Activated CD8-positive, alpha-beta T cell treated with anti-CD3 and anti-CD28 coated beads for 36 hours (primary cell): ENCODE measurements around the gene NRXN3. TPM values are rescaled to one million over a fixed set of nuclear protein-coding genes. Genes with fewer than 3 reads are reported as not detected.

Experiments used
- ATAC-seq: fragments of 200-7000 bp; cut with Tn5 transposase; one replicate; pipeline ENCODE4 v1.10.0; 2021; ENCODE audit warnings: mild to moderate bottlenecking, moderate library complexity
- CTCF ChIA-PET: fragments of 350-600 bp; sonication (Branson Sonifier 250); formaldehyde crosslinking; loops from one replicate; lab custom pipeline; 2021; ENCODE audit warnings: antibody characterized with exemption; lab: Charles Lee
- POLR2A ChIA-PET: fragments of 350-600 bp; sonication (Branson Sonifier 250); formaldehyde crosslinking; loops from one replicate; lab custom pipeline; 2021; ENCODE audit warnings: antibody characterized with exemption; lab: Charles Lee
- DNase-seq: peaks from one replicate; pipeline ENCODE4 v3.0.0-alpha.2; 2020
- H3K27ac Mint-ChIP-seq: one replicate; pipeline ENCODE4 v1.8.0; 2021; ENCODE audit warnings: mild to moderate bottlenecking, mixed read lengths
- H3K27me3 Mint-ChIP-seq: one replicate; pipeline ENCODE4 v1.8.0; 2021; ENCODE audit warnings: mixed read lengths
- H3K36me3 Mint-ChIP-seq: one replicate; pipeline ENCODE4 v1.8.0; 2021; ENCODE audit warnings: low read depth, mixed read lengths
- H3K4me1 Mint-ChIP-seq: one replicate; pipeline ENCODE4 v1.8.0; 2021; ENCODE audit warnings: low read depth, mixed read lengths
- H3K4me3 Mint-ChIP-seq: one replicate; pipeline ENCODE4 v1.8.0; 2021; ENCODE audit warnings: mild to moderate bottlenecking, moderate library complexity, mixed read lengths
- H3K9me3 Mint-ChIP-seq: one replicate; pipeline ENCODE4 v1.8.0; 2021; ENCODE audit warnings: mixed read lengths
- intact Hi-C: fragments of 100-400 bp; cut with micrococcal nuclease; formaldehyde crosslinking; loops from one replicate; pipeline ENCODE4 v1.10.0; 2022
- total RNA-seq, 2 experiments: library from RNA; stranded (reverse); gene quantifications; one replicate each; pipeline ENCODE4 v1.2.3, GENCODE V29; 2021
- TF ChIP-seq, protein P1 (sequence below): fragments of 200-600 bp; IDR thresholded peaks from one replicate; pipeline ENCODE4 v1.8.0; 2022; ENCODE audit warnings: antibody characterized with exemption, mild to moderate bottlenecking

NRXN3 gene
- total RNA-seq, 2 experiments from 2014 or later, result not detected

DNA sequence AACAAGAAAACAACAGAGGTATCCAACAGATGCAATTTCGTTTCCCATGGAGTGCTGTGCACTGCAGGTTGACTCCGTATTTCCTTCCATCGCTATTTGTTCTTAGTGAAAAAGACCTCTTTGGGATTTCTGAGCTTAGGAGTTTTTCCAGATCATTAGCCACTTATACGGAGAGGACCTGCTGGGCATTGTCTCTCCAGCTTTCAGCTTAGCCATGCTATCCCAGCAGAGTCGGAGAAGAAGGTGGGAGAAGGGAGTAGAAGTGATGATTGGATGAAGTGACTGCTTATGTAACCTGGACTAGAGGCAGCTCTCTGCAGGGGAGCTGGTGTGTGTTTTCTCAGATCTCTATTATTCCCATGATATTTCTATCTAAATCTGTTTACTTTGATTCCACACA lies 1303.5 kb downstream of the NRXN3 start:
- ChIA-PET CTCF (no interaction called here), POLR2A (no interaction called here)
- H3K4me1 Mint-ChIP-seq, result no peaks in the 10 kb centered on the region
- intact Hi-C loops, result no loop called here
- no peak for ATAC-seq
- no peak overlapping the region for H3K27ac Mint-ChIP-seq
- H3K27me3 Mint-ChIP-seq, result peaks cover 2% of the 10 kb centered on the region
- H3K36me3 Mint-ChIP-seq, result no peaks in the 10 kb centered on the region
- DNase-seq, result no peak
- H3K9me3 Mint-ChIP-seq, result no peaks in the 10 kb centered on the region
- H3K4me3 Mint-ChIP-seq, result no peak overlapping the region
- TF ChIP-seq, protein P1, sequence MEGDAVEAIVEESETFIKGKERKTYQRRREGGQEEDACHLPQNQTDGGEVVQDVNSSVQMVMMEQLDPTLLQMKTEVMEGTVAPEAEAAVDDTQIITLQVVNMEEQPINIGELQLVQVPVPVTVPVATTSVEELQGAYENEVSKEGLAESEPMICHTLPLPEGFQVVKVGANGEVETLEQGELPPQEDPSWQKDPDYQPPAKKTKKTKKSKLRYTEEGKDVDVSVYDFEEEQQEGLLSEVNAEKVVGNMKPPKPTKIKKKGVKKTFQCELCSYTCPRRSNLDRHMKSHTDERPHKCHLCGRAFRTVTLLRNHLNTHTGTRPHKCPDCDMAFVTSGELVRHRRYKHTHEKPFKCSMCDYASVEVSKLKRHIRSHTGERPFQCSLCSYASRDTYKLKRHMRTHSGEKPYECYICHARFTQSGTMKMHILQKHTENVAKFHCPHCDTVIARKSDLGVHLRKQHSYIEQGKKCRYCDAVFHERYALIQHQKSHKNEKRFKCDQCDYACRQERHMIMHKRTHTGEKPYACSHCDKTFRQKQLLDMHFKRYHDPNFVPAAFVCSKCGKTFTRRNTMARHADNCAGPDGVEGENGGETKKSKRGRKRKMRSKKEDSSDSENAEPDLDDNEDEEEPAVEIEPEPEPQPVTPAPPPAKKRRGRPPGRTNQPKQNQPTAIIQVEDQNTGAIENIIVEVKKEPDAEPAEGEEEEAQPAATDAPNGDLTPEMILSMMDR, result no peak

DNA sequence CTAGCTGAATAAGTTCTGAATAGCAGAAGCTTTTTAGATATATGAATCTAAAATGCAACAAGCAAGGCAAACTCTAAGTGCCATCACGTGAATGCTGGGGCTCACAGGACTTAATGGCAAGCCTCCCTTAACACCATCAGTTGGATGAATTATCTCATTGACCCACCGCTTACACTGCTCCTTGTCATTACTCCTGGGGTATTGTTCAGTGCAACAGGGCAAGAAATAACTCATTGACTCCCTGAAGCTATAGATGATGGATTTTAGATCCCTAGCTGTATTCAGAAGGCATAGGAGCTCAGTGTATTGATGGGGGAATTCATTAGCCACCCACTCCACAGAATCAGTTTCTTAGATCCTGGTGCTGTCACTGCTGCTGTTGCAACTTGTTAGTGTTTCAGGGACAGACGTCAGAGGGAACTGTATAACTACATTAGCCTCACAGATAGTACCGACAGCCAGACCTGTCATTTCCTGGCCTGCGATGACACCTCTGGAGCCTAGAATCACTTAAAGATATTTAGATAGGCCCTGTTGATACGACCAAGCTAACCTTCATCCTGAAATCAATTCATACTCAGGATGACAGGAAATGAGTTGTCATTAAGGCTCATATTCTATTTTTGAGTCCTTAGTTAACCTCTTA lies 1305.8 kb downstream of the NRXN3 start:
- H3K27me3 Mint-ChIP-seq, result peaks cover 2% of the 10 kb centered on the region
- ChIA-PET POLR2A (no interaction called here), CTCF (no interaction called here)
- no peaks in the 10 kb centered on the region for H3K36me3 Mint-ChIP-seq
- DNase-seq, result no peak
- no peak overlapping the region for H3K27ac Mint-ChIP-seq
- H3K4me3 Mint-ChIP-seq, result no peak overlapping the region
- no peaks in the 10 kb centered on the region for H3K9me3 Mint-ChIP-seq
- no peak for ATAC-seq
- TF ChIP-seq, protein P1, result no peak
- intact Hi-C loops, result no loop called here
- no peaks in the 10 kb centered on the region for H3K4me1 Mint-ChIP-seq

DNA sequence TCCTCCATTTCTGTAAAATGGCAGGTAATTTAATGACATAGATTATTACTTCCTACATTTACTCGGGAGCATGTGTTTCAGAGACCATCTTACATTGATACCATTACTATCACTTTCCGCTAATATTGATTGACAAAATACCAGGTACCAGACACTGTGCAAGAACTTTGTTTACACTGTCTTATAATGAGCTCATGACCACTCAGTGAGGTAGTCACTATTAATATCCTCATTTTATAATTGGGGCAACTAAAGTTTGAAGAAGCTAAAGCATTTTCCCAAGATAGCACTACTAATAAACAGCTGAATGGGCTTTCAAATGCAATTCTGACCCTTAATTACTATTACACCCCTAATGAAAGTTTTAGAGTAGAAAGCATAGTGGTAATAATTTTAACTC lies 1306.4 kb downstream of the NRXN3 start:
- ChIA-PET CTCF (no interaction called here), POLR2A (no interaction called here)
- Mint-ChIP-seq H3K27ac (no peak overlapping the region), H3K27me3 (peaks cover 2% of the 10 kb centered on the region), H3K4me3 (no peak overlapping the region), H3K36me3 (no peaks in the 10 kb centered on the region), H3K4me1 (no peaks in the 10 kb centered on the region), H3K9me3 (no peaks in the 10 kb centered on the region)
- intact Hi-C loops, result no loop called here
- TF ChIP-seq, protein P1, result no peak
- DNase-seq (no peak), ATAC-seq (no peak)

DNA sequence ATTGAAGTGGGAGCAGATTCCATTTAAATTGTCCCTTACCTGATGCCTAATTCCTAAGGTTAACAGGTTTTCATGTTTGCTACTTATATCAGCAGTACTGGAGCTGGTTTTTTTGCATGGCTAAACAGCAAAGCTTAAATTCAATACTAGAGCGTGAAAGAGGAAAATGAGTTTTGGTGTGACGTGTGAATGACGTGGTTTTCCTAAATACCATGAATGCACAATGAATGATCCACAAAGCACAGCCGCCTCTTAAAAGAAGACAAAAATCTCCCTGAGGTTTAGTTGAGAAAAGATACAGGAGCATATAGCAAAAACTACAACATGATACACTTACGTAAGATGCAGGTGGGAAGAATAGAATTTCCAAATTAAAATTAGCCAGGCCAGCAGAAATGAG lies 1310.0 kb downstream of the NRXN3 start:
- intact Hi-C loops, result no loop called here
- CTCF ChIA-PET, result no interaction called here
- H3K4me3 Mint-ChIP-seq, result no peak overlapping the region
- H3K27me3 Mint-ChIP-seq, result no peaks in the 10 kb centered on the region
- ATAC-seq (no peak), DNase-seq (no peak)
- POLR2A ChIA-PET, result no interaction called here
- no peaks in the 10 kb centered on the region for H3K36me3 Mint-ChIP-seq
- no peak overlapping the region for H3K27ac Mint-ChIP-seq
- TF ChIP-seq, protein P1, result no peak
- H3K9me3 Mint-ChIP-seq, result no peaks in the 10 kb centered on the region
- H3K4me1 Mint-ChIP-seq, result no peaks in the 10 kb centered on the region

DNA sequence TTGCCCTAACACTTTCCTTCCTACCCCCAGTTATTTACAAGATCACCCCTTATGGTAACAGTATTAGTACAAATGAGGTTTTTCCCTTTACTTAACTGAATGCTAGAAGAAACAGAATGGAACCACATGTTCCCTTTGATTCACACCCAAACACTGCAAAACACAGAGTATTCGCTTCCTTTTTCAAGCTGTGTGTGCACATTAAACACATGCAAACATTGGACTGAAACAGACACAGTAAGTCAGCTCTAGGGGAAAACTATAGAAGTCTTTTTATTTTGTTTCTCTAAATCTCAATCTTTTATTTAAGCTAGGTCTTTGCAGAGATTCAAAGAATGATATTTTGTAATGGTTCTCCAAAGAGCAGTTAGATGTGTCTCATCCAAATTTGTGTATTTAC lies 1312.7 kb downstream of the NRXN3 start:
- Mint-ChIP-seq H3K36me3 (no peaks in the 10 kb centered on the region), H3K27ac (no peak overlapping the region), H3K4me1 (no peaks in the 10 kb centered on the region), H3K27me3 (no peaks in the 10 kb centered on the region), H3K4me3 (no peak overlapping the region), H3K9me3 (no peaks in the 10 kb centered on the region)
- POLR2A ChIA-PET, result no interaction called here
- ATAC-seq (no peak), DNase-seq (no peak)
- CTCF ChIA-PET, result no interaction called here
- intact Hi-C loops, result no loop called here
- TF ChIP-seq, protein P1, result no peak
